Neuronal stem cell (in vitro differentiated cells): ENCODE data around the gene CPNE4.
A peak's percentile ranks its signal among the peaks of the same experiment; 100 is the strongest.
"Not testable (repeated sequence)": the region's sequence is repeated elsewhere in the genome, so short reads cannot be mapped to it uniquely, and the experiment has no call there.

Experiments
- DNase-seq: peaks from one replicate; pipeline ENCODE4 v3.0.0-alpha.2; 2013; ENCODE audit warnings: low spot score
- H2AFZ ChIP-seq: one replicate; pipeline ENCODE4 v1.6.1; 2013; ENCODE audit warnings: mild to moderate bottlenecking, low read length, inconsistent platforms
- H2AK5ac ChIP-seq: 2 replicates; pipeline ENCODE4 v1.6.1; 2013; ENCODE audit warnings: low read depth, mild to moderate bottlenecking, inconsistent platforms, low read length, moderate library complexity, mixed read lengths
- H2BK120ac ChIP-seq: 2 replicates; pipeline ENCODE4 v1.6.1; 2013; ENCODE audit warnings: low read depth, mild to moderate bottlenecking, inconsistent platforms, low read length, moderate library complexity, mixed read lengths
- H2BK12ac ChIP-seq: one replicate; pipeline ENCODE4 v1.6.1; 2013; ENCODE audit warnings: low read length, inconsistent platforms
- H2BK15ac ChIP-seq: 2 replicates; pipeline ENCODE4 v1.6.1; 2013; ENCODE audit warnings: mild to moderate bottlenecking, low read length, inconsistent platforms, mixed read lengths
- H2BK5ac ChIP-seq: one replicate; pipeline ENCODE4 v1.6.1; 2013; ENCODE audit warnings: inconsistent platforms, mild to moderate bottlenecking, low read length, moderate library complexity
- H3K14ac ChIP-seq: one replicate; pipeline ENCODE4 v1.6.1; 2013; ENCODE audit warnings: low read length, inconsistent platforms
- H3K18ac ChIP-seq: 2 replicates; pipeline ENCODE4 v1.6.1; 2013; ENCODE audit warnings: low read length, inconsistent platforms
- H3K23ac ChIP-seq: 2 replicates; pipeline ENCODE4 v1.6.1; 2013; ENCODE audit warnings: low read depth, mild to moderate bottlenecking, mixed read lengths, low read length, inconsistent platforms; ENCODE audit not compliant: poor library complexity
- H3K27ac ChIP-seq: replicated peaks from 3 replicates; pipeline ENCODE4 v1.5.1; 2013; ENCODE audit warnings: low read length, inconsistent platforms
- H3K27me3 ChIP-seq, 3 experiments: 2 replicates each; pipeline ENCODE4 v1.6.1; 2013; ENCODE audit warnings: low read length in 3 of 3, mild to moderate bottlenecking in 2 of 3, inconsistent platforms in 1 of 3, low read depth in 1 of 3, mixed read lengths in 1 of 3, moderate library complexity in 1 of 3; ENCODE audit not compliant: control insufficient read depth in 3 of 3, insufficient read depth in 3 of 3
- H3K36me3 ChIP-seq, 2 donors: replicated peaks in 1 of 2; 2 replicates each; pipeline ENCODE4 v1.6.1; 2013; ENCODE audit warnings: low read length in 2 of 2; ENCODE audit not compliant: control insufficient read depth in 2 of 2, insufficient read depth in 2 of 2
- H3K4ac ChIP-seq: 2 replicates; pipeline ENCODE4 v1.6.1; 2013; ENCODE audit warnings: inconsistent platforms, mild to moderate bottlenecking, low read length, moderate library complexity
- H3K4me1 ChIP-seq, 2 donors: 1 replicate in 1 of 2; 2 replicates in 1 of 2; pipeline ENCODE4 v1.6.1; 2013; ENCODE audit warnings: low read length in 2 of 2, low read depth in 1 of 2; ENCODE audit not compliant: control insufficient read depth in 2 of 2, insufficient read depth in 1 of 2
- H3K4me2 ChIP-seq: one replicate; pipeline ENCODE4 v1.6.1; 2013; ENCODE audit warnings: mild to moderate bottlenecking, low read length, inconsistent platforms; ENCODE audit not compliant: insufficient read depth, poor library complexity, severe bottlenecking
- H3K4me3 ChIP-seq, 2 donors: 2 replicates each; pipeline ENCODE4 v1.5.1; 2013; ENCODE audit warnings: low read length in 2 of 2, mild to moderate bottlenecking in 2 of 2, inconsistent platforms in 1 of 2, moderate library complexity in 1 of 2
- H3K79me1 ChIP-seq: one replicate; pipeline ENCODE4 v1.6.1; 2013; ENCODE audit warnings: low read depth, mild to moderate bottlenecking, inconsistent platforms, low read length, moderate library complexity
- H3K9ac ChIP-seq: one replicate; pipeline ENCODE4 v1.6.1; 2013; ENCODE audit warnings: mild to moderate bottlenecking, low read depth, low read length, inconsistent platforms; ENCODE audit not compliant: poor library complexity
- H3K9me3 ChIP-seq, 2 donors: replicated peaks in 1 of 2; 2 replicates each; pipeline versions ENCODE3 to v1.6.1; 2013; ENCODE audit warnings: low read length in 2 of 2, mild to moderate bottlenecking in 2 of 2, inconsistent platforms in 1 of 2, low read depth in 1 of 2, mixed read lengths in 1 of 2, moderate library complexity in 1 of 2; ENCODE audit not compliant: control insufficient read depth in 2 of 2, insufficient read depth in 1 of 2
- H4K8ac ChIP-seq: one replicate; pipeline ENCODE4 v1.6.1; 2013; ENCODE audit warnings: low read depth, mild to moderate bottlenecking, inconsistent platforms, low read length, moderate library complexity
- H4K91ac ChIP-seq: one replicate; pipeline ENCODE4 v1.6.1; 2013; ENCODE audit warnings: low read length, low read depth, mild to moderate bottlenecking, inconsistent platforms; ENCODE audit not compliant: poor library complexity
- WGBS, 2 donors: extraction: QIAGEN DNeasy Blood & Tissue Kit; methylation state at CpG; one replicate each; pipeline ENCODE4 v1.1.7; 2013; ENCODE audit warnings: missing lambda C conversion rate in 2 of 2, mixed read lengths in 1 of 2; ENCODE audit not compliant: insufficient read length in 2 of 2, insufficient replicate concordance in 1 of 2; ENCODE audit errors: extremely low coverage in 2 of 2; 5-methylcytosine and 5-hydroxymethylcytosine counted together

CPNE4 gene

DNA sequence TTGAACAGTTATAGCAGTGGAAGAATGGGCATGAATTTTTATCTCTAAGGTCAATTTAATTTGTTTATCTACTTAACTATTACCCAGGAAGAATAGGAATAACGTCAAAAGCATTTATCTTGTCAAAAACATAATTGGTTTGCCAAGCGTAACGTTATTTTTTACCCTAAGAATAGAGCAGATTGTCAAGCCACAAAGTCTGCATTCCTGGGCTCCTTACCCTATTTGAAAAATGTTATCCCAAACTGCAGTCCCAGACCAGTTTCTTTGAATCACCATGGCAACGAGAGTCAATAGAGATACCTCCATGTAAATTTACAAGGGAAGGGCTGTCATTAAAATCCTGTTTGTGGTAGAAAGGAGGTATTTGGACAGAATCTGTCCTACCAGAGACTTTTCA lies 61.1 kb downstream of the CPNE4 start:
- H3K27ac ChIP-seq, result peak overlapping the region; percentile 5

DNA sequence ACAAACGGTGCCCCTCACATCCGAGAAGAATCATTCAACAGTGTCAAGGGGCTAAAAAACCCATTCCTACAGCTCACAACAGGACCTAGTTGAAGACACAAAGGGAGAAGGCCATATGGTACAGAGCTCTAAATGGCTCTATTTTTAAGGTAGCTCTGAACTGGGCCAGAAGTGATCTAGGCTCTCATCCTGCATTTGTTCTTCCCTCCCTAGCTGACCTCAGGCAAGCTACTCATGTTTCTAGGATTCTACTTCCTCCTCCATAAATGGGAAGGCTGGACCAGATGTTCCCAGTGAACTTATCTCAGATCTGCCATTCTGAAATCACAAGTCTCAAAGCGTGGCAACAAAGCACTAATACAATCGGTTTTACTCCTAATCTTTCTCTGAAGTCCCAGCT lies 62.3 kb downstream of the CPNE4 start:
- H3K9me3 ChIP-seq, result peaks cover 0 to 2% of the 10 kb centered on the region in 2 donors
- H3K79me1 ChIP-seq, result no peaks in the 10 kb centered on the region
- WGBS, 2 donors, result no CpG with 5 or more reads among the region's 4 CpGs
- H3K14ac ChIP-seq, result no peak overlapping the region
- H4K8ac ChIP-seq, result no peak overlapping the region
- H3K4me3 ChIP-seq, result no peak overlapping the region
- H3K23ac ChIP-seq, result no peak overlapping the region
- no peak overlapping the region for H3K9ac ChIP-seq
- peak overlapping the region; percentile 30 for H2AFZ ChIP-seq
- no peak overlapping the region for H3K4me2 ChIP-seq
- no peak overlapping the region for H2BK5ac ChIP-seq
- no peak overlapping the region for H3K18ac ChIP-seq
- no peak overlapping the region for H2AK5ac ChIP-seq
- no peak overlapping the region for H2BK12ac ChIP-seq
- no peak for DNase-seq
- H3K4ac ChIP-seq, result no peak overlapping the region
- H2BK120ac ChIP-seq, result no peak overlapping the region
- H2BK15ac ChIP-seq, result no peak overlapping the region
- no peaks in the 10 kb centered on the region for H3K27me3 ChIP-seq
- no peak overlapping the region for H4K91ac ChIP-seq
- peaks cover 9 to 22% of the 10 kb centered on the region in 2 donors for H3K4me1 ChIP-seq
- no peak overlapping the region for H3K27ac ChIP-seq
- peaks cover 0 to 2% of the 10 kb centered on the region in 2 donors for H3K36me3 ChIP-seq

More for the DNA sequence above, 61.1 kb downstream of the CPNE4 start:
- no peak overlapping the region for H3K18ac ChIP-seq
- H2BK5ac ChIP-seq, result no peak overlapping the region
- H3K4me2 ChIP-seq, result no peak overlapping the region
- WGBS, 2 donors, result no CpG with 5 or more reads among the region's 4 CpGs
- no peak overlapping the region for H3K23ac ChIP-seq
- no peak overlapping the region for H2AFZ ChIP-seq
- peaks cover 2 to 3% of the 10 kb centered on the region in 2 donors for H3K9me3 ChIP-seq
- H3K79me1 ChIP-seq, result no peaks in the 10 kb centered on the region
- H3K27me3 ChIP-seq, result no peaks in the 10 kb centered on the region
- no peak overlapping the region for H4K91ac ChIP-seq
- H2BK120ac ChIP-seq, result no peak overlapping the region
- H3K4me1 ChIP-seq, result peaks cover 9 to 22% of the 10 kb centered on the region in 2 donors
- H3K9ac ChIP-seq, result no peak overlapping the region
- H2BK15ac ChIP-seq, result no peak overlapping the region
- H2BK12ac ChIP-seq, result no peak overlapping the region
- no peak overlapping the region for H4K8ac ChIP-seq
- peaks cover 0 to 2% of the 10 kb centered on the region in 2 donors for H3K36me3 ChIP-seq
- no peak overlapping the region for H3K4me3 ChIP-seq
- peak; percentile 54 for DNase-seq
- no peak overlapping the region for H3K14ac ChIP-seq
- H3K4ac ChIP-seq, result no peak overlapping the region
- H2AK5ac ChIP-seq, result no peak overlapping the region

DNA sequence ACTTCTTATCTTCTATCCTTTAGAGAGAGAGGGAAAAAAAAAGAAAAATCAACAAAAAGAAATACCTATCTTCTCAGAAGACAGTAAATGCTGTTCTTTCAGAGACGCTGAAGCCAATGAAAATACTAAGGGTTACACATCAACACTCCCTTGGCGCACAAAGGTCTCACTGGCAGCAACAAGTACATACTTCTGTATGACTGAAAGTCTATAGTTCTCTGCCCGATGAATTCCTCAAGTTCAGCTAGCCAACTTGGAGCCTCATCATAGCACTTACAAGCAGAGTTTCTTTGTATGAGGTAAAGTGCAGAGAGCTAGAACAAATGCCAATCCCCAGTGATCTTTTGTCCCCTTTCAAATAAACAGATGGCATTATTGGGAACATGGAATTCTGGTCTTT lies 62.7 kb downstream of the CPNE4 start:
- H4K8ac ChIP-seq, result no peak overlapping the region

DNA sequence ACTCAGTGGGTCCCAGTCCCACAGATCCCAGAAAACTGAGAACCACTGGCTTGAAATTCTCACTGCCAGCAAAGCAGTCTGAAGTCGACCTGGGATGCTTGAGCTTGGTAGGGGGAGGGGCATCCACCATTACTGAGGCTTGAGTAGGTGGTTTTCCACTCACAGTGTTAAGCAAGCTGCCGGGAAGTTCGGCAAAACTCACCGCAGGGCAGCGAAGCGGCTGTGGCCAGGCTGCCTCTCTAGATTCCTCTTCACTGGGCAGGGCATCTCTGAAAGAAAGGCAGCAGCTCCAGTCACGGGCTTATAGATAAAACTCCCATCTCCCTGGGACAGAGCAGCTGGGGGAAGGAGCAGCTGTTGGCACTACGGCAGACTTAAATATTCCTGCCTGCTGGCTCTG lies 71.4 kb downstream of the CPNE4 start:
- not testable (repeated sequence) for H3K9ac ChIP-seq, H3K4me1 ChIP-seq, H2BK120ac ChIP-seq, DNase-seq, H4K91ac ChIP-seq, H3K36me3 ChIP-seq, H3K23ac ChIP-seq, H3K4me3 ChIP-seq, H2BK5ac ChIP-seq, H4K8ac ChIP-seq, H3K4me2 ChIP-seq, H3K4ac ChIP-seq, H3K9me3 ChIP-seq, H2BK15ac ChIP-seq, H3K14ac ChIP-seq, H2BK12ac ChIP-seq, H3K27ac ChIP-seq, H3K27me3 ChIP-seq, H3K79me1 ChIP-seq
- H3K18ac ChIP-seq, result peak overlapping the region; percentile 38
- WGBS, 2 donors, result no CpG with 5 or more reads among the region's 8 CpGs
- H2AFZ ChIP-seq, result peak overlapping the region; percentile 2
- H2AK5ac ChIP-seq, result peak overlapping the region; percentile 61

More for the DNA sequence above, 62.7 kb downstream of the CPNE4 start:
- H3K4me3 ChIP-seq, result no peak overlapping the region
- H3K27ac ChIP-seq, result no peak overlapping the region
- no peak overlapping the region for H3K18ac ChIP-seq
- peak overlapping the region; percentile 30 for H2AFZ ChIP-seq
- H2AK5ac ChIP-seq, result no peak overlapping the region
- no peak overlapping the region for H3K4me2 ChIP-seq
- H2BK15ac ChIP-seq, result no peak overlapping the region
- no peaks in the 10 kb centered on the region for H3K79me1 ChIP-seq
- H3K36me3 ChIP-seq, result peaks cover 0 to 2% of the 10 kb centered on the region in 2 donors
- no peaks in the 10 kb centered on the region for H3K27me3 ChIP-seq
- no peak overlapping the region for H2BK5ac ChIP-seq
- no peak for DNase-seq
- H4K91ac ChIP-seq, result no peak overlapping the region
- peaks cover 9 to 22% of the 10 kb centered on the region in 2 donors for H3K4me1 ChIP-seq
- H3K14ac ChIP-seq, result no peak overlapping the region
- no peak overlapping the region for H3K9ac ChIP-seq
- H2BK120ac ChIP-seq, result no peak overlapping the region
- peaks cover 0 to 2% of the 10 kb centered on the region in 2 donors for H3K9me3 ChIP-seq
- WGBS, 2 donors, result no CpG with 5 or more reads among the region's 3 CpGs
- no peak overlapping the region for H3K4ac ChIP-seq
- no peak overlapping the region for H2BK12ac ChIP-seq
- no peak overlapping the region for H3K23ac ChIP-seq
